ENCODE data around the gene SLC22A23.
"Not testable (repeated sequence)": the region's sequence is repeated elsewhere in the genome, so short reads cannot be mapped to it uniquely, and the experiment has no call there.

Gene SLC22A23

DNA sequence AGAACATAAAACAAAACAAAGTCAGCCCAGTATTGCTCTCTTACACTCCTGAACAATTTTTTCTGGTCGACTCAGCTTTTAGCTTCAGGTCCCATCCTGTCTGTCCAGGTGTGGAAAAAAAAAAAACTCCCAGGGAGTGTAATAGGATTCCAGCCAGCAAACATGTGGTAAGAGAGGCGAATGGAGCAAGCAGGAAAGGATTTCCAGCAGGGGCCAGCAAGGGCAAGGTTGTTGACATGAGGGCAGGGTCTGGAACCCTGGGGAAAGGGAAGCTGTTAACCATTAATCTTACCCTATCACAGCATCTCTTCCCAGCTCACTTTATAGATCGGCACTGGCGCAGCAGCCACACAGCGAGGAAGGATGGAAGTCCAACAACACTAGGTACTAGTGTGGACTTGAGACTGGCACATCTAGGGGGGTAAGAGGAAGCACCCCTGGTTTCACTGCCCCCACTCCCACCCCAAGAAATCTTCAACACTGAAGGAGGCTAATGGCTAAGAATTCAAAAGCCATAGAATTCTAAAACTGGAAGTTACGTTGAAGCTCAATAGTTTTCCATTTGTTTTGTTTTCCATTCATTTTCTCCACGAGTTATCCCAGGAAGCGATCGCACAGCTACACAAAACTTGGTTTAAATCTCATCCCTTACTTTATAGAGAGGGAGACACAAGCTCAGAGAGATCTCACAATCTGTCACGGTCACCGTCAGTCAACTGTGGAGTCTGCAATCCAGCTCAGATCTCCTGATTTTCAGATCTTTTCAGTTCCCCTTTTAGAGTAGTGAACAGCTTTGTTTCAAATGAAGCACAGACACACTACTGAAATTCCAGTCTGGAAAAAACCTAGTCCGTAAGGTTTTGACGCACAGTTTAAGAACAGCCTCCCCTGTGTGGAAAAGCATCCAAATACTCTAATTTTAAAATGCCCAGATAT, 53.3 kb downstream of the SLC22A23 start:
- peak; percentile 82 for DNase-seq

DNA sequence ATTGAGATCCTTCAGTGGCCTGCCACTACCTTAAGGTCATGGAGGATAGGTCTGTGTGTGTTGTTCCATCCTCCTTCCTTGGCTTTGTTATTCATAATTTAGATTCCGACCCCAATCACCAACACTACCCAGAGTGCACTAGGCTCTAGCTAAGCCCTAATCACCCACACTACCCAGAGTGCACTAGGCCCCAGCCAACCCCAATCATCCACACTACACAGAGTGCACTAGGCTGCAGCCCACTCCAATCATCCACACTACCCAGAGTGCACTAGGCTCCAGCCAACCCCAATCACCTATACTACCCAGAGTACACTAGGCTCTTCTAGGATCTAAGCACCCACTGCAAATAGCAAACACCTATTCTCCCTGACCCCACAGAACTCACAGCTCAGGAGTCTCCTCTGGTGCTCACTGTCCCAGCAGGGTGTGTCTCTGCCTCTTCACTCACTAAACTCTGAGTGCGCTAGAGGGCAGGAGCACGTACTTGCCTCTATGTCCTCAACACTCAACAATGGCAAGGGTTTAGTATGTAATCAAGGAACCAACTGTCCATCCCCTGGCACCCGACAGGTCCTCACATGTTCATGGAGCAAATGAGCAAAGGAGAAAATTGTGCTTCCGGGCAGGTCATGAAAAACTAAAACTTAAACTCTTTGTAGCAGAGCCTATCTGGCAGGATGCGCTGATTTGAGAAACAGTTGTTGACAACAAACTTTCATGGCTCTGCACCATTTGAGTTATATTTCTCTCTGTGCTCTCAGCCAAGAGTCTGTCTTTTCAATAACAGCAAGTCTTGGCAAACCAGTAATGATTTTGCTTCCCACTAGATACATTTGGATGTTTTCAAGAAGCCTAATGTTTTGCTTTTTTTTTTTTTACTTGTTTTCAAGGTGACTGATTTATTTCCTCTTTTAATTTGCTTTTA, 54.3 kb downstream of the SLC22A23 start:
- DNase-seq = no peak

DNA sequence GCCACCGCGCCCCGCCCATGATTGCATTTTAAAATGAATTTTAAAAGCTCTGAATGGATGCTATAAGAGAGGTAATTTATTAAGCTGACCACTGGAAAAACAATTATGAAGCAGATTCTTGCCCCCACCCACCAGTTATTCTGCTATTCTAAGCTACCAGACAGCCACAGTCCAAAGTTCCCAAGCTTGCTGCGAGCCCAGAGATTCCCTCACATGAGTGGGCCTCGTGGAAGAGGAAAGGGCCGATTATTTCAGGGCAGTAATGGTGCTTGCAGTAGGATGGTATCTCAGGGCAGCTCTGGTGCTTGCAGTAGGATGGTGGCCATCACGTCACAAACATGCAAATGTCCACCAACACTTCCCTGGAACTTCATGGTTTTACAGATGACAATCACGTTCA, 56.7 kb downstream of the SLC22A23 start:
- no peak for DNase-seq

DNA sequence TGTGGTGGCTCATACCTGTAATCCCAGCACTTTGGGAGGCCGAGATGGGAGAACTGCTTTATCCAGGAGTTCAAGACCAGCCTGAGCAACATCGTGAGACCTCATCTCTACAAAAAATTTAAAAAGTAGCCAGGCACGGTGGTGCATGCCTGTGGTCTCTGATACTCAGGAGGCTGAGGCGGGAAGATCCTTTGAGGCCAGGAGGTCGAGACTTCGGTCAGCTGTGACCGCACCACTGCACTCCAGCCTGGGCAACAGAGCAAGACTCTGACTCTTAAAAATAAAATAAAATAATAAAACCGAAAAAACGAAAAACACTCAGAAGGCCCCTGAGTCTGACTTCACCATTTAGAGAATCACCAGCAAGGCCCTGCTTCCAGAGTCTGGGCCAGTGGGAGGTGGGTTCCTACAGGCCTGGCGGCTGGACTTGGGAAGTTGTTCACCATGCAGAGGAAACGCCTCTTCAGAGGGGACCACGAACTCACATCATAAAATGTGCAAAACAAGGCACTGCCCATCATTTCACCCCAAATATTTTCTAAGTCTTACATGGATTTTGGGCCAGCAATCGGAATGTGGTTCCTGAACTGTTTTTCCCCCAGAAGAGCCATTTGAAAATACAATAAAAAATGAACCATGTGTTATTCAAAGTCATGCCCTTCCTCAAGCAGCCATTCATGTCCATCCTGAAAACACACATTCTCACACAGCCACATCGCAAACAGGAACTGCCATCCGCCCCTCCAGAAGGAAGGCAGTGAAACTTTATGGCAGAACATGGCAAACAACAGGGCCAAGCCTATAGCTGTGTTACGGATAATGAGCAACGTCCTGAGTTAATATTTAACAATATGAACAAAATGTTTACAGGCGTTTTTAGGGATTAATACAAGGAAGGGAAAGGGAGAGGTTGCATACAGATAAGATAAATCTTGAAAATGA, 57.8 kb downstream of the SLC22A23 start:
- DNase-seq = no peak

DNA sequence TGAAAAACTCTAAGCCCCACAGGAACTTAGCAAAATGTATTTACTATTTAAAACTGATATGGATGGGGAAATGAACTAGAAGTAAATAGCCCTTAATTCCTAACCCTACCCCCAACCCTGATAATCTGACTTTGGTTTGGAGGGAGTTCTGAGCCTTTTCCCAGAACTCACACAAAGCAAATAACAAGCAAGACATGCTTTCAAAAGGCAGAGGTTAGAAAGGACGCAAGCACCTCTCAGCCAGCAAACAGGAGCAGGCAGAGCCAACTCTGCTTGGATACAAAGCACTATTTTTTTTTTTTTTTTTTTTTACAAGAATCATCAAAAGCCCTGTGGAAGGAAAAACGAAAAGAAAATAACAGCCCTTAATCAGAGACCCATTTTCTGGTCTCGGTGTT, 58.7 kb downstream of the SLC22A23 start:
- no peak for DNase-seq

DNA sequence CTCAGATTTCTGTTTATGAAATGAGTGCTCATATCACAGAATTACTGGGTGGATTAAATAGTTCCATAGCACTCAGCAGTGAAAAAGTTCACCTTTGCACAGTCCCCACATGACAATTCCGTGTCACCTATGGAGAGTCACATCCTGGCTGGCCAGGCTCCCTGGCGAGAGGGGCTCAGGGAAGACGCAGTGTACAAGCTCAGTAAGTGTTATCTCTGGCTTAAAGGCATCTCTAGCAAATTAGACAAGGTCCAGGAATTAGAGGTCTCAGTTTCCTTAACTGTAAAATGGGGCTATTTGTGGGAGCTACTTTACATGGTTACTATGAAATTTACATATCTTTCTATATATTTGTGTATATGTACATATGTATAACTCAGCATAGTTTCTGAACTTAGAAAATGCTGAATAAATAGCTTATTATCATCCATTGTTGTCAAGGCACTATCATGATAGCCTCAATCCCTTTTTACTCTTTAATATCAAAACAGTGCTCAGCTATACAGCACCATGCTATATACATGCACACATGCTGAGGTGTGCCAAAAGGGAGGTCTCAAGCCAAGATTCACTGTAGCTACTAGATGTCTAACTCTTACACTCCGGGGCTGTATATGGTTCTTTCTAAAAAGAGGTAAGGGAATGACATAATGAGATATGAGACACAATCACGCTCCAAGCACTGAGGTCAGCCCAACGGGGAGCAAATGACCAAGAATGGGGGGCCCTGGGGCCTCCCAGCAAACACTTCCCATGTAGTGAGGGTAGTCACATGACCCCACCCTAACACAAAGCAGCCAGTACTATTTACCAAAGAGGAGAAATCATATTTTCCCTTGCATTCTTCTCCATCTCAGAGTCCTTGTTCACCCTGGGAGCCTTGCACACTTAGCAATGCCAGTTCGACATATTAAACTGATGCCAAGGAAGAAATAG, 59.4 kb downstream of the SLC22A23 start:
- DNase-seq = no peak

DNA sequence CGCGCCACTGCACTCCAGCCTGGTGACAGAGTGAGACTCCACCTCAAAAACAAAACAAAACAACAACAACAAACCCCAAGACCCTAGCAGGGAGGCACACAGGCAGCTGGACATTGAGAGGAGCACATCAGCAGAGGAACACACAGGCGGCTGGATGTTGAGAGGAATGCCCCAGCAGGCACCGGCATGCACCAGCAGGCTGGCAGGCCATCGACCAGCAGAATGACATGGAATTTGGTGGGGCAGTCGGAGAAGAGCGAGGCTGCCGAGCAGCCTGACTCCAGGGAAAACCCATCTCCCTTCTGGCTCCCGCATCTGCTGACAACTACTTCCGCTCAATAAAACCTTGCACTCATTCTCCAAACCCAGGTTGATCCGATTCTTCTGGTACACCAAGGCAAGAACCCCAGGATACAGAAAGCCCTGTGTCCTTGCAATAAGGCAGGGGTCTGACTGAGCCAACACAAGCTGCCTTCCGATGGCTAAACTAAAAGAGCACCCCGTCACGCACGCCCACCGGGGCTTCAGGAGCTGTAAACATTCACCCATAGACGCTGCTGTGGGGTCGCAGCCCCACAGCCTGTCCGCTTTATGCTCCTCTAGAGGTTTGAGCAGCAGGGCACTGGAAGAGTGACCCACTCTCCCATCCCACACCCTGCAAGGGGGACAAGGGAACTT, 60.2 kb downstream of the SLC22A23 start:
- DNase-seq = no peak

DNA sequence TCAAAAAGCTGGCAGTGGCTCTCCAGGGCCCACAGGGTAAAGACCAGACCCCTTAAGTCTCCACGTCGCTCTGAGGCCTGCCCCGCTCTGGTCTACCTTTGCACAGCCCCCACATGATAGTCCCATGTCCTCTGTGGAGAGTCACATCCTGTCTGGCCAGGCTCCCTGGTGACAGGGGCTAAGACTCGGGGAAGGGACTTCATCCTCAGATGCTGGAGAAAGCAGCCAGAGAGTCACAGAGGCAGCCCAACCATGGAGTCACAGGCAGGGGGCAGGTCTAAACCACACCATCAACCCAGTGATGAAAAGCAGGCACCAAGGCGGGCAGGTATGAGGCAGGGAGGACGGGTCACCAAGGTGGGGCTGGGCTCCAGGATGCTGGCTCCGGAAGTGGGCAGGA, 62.2 kb downstream of the SLC22A23 start:
- no peak for DNase-seq

DNA sequence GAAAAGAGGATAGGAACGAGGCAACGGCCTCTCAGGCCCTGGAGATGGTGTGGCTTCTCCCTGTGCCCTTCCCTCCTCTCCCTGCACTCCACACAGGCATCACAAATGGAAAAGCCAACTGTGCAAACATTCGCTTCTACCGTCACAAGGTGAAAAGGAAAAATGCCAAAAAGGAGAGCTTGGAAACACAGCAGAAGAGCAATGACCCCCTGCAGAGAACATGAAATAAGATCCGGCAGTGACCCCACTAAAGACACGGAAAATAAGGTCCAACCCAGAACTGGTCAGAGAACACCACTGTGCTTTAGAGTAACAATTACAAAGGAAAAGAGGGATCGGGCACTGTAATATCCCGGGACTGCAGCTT, 63.0 kb downstream of the SLC22A23 start:
- DNase-seq = no peak

DNA sequence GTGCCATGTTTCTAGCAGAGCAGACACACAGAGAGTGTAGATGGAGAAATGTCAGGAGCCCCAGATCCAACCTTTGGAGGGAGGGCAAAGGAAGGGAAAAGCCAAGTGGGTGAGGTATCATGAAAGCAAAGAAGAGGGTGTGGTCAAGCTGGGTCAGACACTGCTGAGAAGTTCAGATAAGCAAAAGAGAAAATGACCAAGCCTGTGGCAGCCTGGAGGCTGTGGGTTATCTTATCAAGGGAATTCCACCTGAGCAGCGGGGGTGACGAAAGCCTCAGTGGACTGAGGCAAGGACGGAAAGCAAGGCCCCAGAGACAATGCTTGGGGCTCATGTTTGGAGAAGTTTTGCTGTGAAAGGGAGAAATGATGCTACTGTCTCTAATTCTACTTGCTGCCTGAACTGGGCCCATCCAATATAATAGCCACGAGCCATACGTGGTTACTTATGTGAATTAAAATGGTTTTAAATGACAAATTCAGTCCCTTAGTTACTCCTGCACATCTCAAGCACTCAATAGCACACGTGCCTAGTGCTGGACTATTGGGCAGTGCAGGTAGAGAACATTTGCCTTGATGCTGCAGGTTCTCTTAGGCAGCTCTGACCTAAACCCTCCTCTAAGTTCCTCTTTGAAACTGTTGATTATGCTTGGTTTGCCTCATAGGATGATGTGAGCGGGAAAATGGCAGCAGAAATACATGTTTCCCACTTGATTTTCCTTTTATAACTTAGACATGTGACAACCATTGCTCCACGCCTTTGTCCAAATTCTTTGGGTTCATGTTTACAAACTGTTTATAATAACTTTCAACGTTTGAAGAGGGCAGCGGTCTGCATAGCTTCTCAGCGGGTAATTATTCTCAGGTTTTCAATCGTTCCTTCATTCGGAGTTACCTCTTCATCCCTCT, 63.7 kb downstream of the SLC22A23 start:
- DNase-seq = no peak

DNA sequence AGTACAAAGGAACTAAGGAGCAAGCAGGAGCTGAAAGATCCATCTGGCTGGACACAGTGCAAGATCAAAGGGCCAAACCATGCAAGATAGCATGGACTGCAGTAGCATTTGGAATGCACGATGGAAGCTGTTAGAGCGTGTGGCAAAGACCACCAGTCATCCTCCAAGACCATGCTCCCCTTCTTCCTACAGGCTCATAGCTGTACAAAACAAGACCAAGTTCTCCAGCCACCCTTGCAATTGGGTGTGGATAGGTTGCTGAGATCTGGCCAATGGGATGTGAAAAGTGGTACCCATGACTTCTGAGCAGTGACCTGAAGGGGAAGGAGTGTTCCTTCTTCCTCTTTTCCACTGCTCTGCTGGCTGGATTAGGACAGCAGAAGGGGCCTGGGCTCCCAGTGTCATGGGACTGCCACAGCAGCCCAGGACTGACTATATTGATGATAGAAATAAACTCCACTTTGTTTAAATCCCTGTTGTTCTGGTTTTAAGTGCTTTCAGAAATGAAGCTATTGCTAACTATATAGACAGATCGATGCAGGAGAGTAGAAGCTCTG, 64.9 kb downstream of the SLC22A23 start:
- DNase-seq = no peak

DNA sequence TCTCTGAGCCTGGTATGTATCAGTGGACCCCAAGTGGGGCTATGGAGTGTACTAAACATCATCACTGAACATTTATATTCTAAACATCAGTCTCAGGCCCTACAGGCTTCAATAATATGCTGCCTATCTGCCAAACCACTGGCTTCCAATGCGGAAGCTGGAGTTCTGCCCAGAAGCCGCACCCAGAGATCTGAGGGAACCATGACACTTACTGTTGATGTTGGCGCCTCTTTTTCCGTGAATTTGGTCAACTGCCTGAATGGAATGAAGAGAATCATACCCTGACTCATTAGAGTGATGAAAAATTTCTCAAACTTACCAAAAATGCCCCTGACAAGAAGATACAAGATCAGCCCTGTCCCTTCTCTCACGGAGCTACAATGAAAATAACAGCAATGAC, 66.2 kb downstream of the SLC22A23 start:
- no peak for DNase-seq

DNA sequence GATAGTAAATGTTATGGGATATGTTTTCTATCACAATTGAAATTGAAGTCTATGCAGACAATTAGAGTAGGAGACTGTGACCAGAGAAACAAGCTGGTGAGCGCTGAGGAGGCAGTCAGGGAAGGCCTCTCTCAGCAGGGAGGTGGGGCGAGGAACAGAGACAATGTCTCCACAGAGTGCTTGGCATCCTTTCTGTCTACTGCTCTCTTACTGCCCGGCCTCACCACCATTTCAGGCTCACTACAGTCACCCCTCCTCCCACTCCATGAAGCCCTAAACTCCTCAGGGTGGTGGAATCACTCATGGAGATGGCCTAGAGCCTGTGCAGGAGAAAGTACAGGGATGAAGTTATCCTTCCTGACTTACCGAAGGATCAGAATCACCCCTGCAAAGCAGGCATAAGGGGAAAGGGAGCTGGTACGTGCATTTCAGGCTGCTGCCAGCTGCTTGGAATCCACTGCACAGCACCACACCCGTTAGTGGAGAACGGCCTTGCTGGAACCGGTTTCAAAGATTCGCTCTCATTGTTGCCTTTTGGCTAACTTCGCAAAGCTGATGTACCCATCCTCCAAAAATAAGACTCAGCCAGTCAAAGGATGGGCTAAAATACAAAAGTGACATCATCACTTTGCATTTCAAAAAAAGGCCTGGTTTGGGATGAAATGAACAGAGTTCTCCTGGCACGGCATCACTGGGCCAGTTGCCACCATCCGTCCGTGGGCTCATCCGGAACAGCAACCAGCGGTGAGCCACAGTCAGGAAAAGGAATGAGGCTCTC, 67.3 kb downstream of the SLC22A23 start:
- no peak for DNase-seq

DNA sequence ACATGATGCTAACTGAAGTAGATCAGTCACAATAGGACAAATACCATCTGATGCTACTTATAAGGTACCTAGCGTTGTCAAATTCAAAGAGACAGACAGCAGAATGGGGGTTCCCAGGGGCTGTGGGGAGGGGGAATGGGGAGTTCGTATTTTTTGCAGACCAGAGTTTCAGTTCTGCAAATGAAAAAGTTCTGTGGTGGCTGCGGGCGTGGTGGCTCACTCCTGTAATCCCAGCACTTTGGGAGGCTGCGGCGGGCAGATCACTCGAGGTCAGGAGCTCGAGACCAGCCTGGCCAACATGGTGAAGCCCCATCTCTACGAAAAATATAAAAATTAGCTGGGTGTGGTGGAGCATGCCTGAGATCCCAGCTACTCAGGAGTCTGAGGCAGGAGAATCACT, 68.1 kb downstream of the SLC22A23 start:
- no peak for DNase-seq

DNA sequence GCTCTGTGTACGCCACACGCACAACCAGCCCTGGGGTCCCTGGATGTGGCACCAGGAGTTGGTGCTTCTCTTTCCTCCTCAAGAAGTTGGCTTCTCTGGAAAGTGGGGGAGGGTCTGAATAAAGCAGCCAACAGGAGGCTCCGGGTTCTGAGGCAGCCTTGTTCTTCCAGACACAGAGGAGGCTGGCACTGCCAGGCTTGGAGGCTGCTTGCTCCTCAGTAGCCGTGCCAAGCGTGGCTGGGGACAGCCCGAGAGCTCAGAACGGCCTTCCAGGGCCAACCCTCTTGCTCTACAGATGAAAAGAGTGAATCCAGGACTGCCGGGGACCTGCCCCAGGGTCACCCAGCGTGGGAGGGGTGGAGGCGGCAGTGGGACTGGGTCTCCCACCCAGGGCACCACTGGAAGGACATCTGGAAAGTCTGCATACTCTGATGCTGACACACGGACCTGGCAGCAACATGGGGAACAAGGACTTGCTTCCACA, 70.4 kb downstream of the SLC22A23 start:
- no peak for DNase-seq

DNA sequence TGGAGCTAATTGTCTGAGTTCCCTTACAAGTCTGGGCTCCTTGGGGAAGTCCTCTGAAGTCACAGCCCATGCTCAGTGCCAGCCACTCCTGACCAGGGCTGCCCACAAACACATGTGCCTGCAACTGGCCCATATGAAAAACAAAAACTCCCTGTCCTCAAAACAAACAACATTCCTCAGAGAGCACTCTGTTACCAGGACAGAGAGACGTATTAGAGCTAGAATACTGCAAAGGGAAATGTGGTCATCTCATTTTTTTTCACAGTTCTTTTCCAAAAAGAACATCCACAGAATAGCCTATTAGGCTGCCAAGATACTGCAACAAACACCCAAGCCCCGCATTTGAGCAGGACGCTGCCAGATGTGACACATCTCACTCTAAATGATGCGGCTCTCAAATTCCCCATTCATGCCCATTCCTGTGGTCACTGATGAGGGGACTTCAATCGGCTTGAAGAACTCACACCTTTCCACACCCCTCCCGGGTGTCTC, 71.1 kb downstream of the SLC22A23 start:
- no peak for DNase-seq

DNA sequence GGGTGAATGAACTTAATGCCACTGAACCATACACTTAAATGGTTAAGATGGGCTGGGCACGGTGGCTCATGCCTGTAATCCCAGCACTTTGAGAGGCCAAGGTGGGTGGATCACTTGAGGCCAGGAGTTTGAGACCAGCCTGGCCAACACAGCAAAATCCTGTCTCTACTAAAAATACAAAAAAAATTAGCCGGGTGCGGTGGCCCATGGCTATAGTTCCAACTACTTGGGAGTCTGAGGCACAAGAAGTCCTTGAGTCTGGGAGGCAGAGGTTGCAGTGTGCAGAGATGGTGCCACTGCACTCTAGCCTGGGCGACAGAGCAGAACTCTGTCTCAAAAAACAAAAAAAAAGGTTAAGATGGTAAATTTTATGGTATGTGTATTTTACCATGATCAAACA, 71.7 kb downstream of the SLC22A23 start:
- not testable (repeated sequence) for DNase-seq
